Gastrocnemius medialis (tissue), 4 donors: Measurements from ENCODE around the gene ZNF500.

ENCODE experiments used
- CTCF ChIP-seq, 5 experiments: fragments of 450-650 bp in 3 of 5; fragments of 200-600 bp in 2 of 5; sonication (generic) in 2 of 5; IDR thresholded peaks in 4 of 5; conservative IDR thresholded peaks in 1 of 5; 1 replicate in 4 of 5; 2 replicates in 1 of 5; pipeline ENCODE4 v1.5.1; 2016 to 2019; ENCODE audit warnings: antibody characterized with exemption in 5 of 5, mild to moderate bottlenecking in 3 of 5, moderate library complexity in 3 of 5
- POLR2A ChIP-seq, 2 donors: fragments of 450-650 bp; IDR thresholded peaks; one replicate each; pipeline ENCODE4 v1.6.1; 2017; ENCODE audit warnings: antibody characterized with exemption in 2 of 2, mild to moderate bottlenecking in 2 of 2, moderate library complexity in 2 of 2

- TF ChIP-seq CTCF (IDR thresholded peaks at IDR 0.05 in 4 of 5, conservative IDR thresholded peaks at IDR 0.05 in 1 of 5) (no peak), POLR2A (IDR thresholded peaks at IDR 0.05) (no peak)
Observed at GRCh38 chr16:4743226-4743878, 23.6 kb downstream of the ZNF500 start.
